ENCODE measurements around the gene SCAF1. TPM values are rescaled to one million over a fixed set of nuclear protein-coding genes. Genes with fewer than 3 reads are reported as not detected.

SCAF1 gene
- polyA plus RNA-seq, 3 donors: 0.39 to 7.5 (median 0.68) TPM

DNA sequence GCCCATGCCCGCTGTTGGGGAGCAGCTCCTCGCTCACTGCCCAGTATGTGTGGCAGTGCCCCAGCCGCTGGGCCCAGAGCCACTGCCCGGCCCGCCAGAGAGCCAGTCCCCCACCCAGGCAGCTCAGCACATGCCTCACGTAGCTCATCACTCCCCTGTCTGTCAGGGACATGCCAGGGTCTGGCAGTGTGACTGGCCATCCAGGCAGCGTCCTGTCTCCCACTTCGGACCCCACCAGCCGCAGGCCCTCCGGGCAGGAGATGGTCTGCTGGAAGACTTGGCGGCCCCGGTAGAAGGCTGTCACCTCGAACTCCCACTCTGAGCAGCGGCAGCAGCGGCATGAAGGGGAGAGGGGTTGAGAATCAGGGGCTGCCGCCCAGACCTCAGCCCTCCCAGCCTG, 20.0 kb downstream of the SCAF1 start:
- Histone ChIP-seq H3K9ac (ENCODE audit: insufficient read depth, low read length, poor library complexity, severe bottlenecking) (no peak overlapping the region), H3K79me2 (ENCODE audit: insufficient read depth, low read length) (peaks cover 40% of the 10 kb centered on the region), H3K4me1 (ENCODE audit: control insufficient read depth in 1 of 2, insufficient read depth in 2 of 2, low read length in 2 of 2) (peaks cover 17 to 31% of the 10 kb centered on the region in 2 donors), H3K27me3 (ENCODE audit: control insufficient read depth in 2 of 2, insufficient read depth in 2 of 2, low read length in 2 of 2) (no peaks in the 10 kb centered on the region), H3K27ac (ENCODE audit: low read depth in 1 of 2, low read length in 2 of 2) (no peak overlapping the region), H2AFZ (ENCODE audit: insufficient read depth, low read depth, low read length, poor library complexity, severe bottlenecking) (no peak overlapping the region), H3K4me3 (replicated peaks in 1 of 3; ENCODE audit: low read depth in 2 of 3, low read length in 3 of 3) (no peak overlapping the region), H4K20me1 (ENCODE audit: insufficient read depth, low read length) (peaks cover 58% of the 10 kb centered on the region), H3K9me3 (replicated peaks in 1 of 2; ENCODE audit: control insufficient read depth in 1 of 2, insufficient read depth in 1 of 2, low read length in 2 of 2) (no peaks in the 10 kb centered on the region), H3K36me3 (replicated peaks in 1 of 2; ENCODE audit: control insufficient read depth in 1 of 2, insufficient read depth in 2 of 2, low read length in 2 of 2) (peaks cover 52 to 63% of the 10 kb centered on the region in 2 donors), H3K4me2 (replicated peaks; ENCODE audit: extremely low read depth, low read length, poor library complexity, severe bottlenecking) (no peak overlapping the region)
- TF ChIP-seq CTCF (IDR thresholded peaks at IDR 0.05): no peak
- 98% methylated on average over 8 of the region's 16 CpGs for WGBS (ENCODE audit: insufficient coverage)
- intact Hi-C loops (cut with micrococcal nuclease): loop anchor here in 1 of 2 donors (10.0 kb wide), 1 partner anchor 363 kb away; the partner anchor contains the start of genes VRK3 and ZNF473
- H3K4me1 Mint-ChIP-seq: peaks cover 26% of the 10 kb centered on the region
- peaks cover 41 to 60% of the 10 kb centered on the region in 2 donors for H3K36me3 Mint-ChIP-seq
- H3K9me3 Mint-ChIP-seq: peaks cover 0 to 4% (median 0%) of the 10 kb centered on the region in 7 donors
- no peak overlapping the region for H3K4me3 Mint-ChIP-seq
- DNase-seq: no peak
- no peaks in the 10 kb centered on the region for H3K27me3 Mint-ChIP-seq (ENCODE audit: low read depth in 3 of 3)
- H3K27ac Mint-ChIP-seq: peak overlapping the region in 1 of 7 donors; percentile 76

DNA sequence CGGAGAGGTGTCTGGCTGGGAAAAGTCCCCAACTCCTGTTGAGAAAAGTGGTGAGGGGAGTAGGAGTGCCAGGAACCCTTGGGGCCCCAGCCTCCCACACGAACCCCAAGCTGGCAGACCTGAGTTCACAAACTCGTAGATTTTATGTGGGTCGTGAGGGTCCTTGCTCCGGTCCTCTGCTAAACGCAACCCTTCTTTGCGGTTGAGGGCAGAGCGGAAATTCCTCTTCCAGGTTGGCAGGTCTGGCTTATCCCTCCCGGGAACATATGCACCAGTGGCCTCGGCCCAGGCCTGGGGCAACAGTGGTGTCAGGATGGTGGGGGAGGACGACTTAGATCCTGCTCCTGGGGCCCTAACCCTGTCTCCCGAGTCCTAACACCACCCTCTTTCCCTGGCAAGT, 21.2 kb downstream of the SCAF1 start:
- Histone ChIP-seq H4K20me1 (ENCODE audit: insufficient read depth, low read length) (peaks cover 56% of the 10 kb centered on the region), H3K27ac (ENCODE audit: low read depth in 1 of 2, low read length in 2 of 2) (peak overlapping the region in 1 of 2 donors; percentile 20), H3K4me3 (replicated peaks in 1 of 3; ENCODE audit: low read depth in 2 of 3, low read length in 3 of 3) (peak overlapping the region in 1 of 3 experiments; percentile 94), H3K9me3 (replicated peaks in 1 of 2; ENCODE audit: control insufficient read depth in 1 of 2, insufficient read depth in 1 of 2, low read length in 2 of 2) (no peaks in the 10 kb centered on the region), H3K9ac (ENCODE audit: insufficient read depth, low read length, poor library complexity, severe bottlenecking) (no peak overlapping the region), H3K27me3 (ENCODE audit: control insufficient read depth in 2 of 2, insufficient read depth in 2 of 2, low read length in 2 of 2) (no peaks in the 10 kb centered on the region), H3K79me2 (ENCODE audit: insufficient read depth, low read length) (peaks cover 45% of the 10 kb centered on the region), H3K4me2 (replicated peaks; ENCODE audit: extremely low read depth, low read length, poor library complexity, severe bottlenecking) (no peak overlapping the region), H2AFZ (ENCODE audit: insufficient read depth, low read depth, low read length, poor library complexity, severe bottlenecking) (no peak overlapping the region), H3K4me1 (ENCODE audit: control insufficient read depth in 1 of 2, insufficient read depth in 2 of 2, low read length in 2 of 2) (peaks cover 17 to 35% of the 10 kb centered on the region in 2 donors), H3K36me3 (replicated peaks in 1 of 2; ENCODE audit: control insufficient read depth in 1 of 2, insufficient read depth in 2 of 2, low read length in 2 of 2) (peaks cover 41 to 51% of the 10 kb centered on the region in 2 donors)
- Mint-ChIP-seq H3K36me3 (peaks cover 31 to 48% of the 10 kb centered on the region in 2 donors), H3K4me1 (peaks cover 32% of the 10 kb centered on the region), H3K4me3 (no peak overlapping the region), H3K27me3 (ENCODE audit: low read depth in 3 of 3) (no peaks in the 10 kb centered on the region), H3K27ac (peak overlapping the region in 5 of 7 donors; percentile 41 to 99 (median 84)), H3K9me3 (peaks cover 0 to 4% (median 0%) of the 10 kb centered on the region in 7 donors)
- WGBS (ENCODE audit: insufficient coverage): 94% methylated on average over 9 of the region's 12 CpGs
- intact Hi-C loops (cut with micrococcal nuclease): loop anchor here in 1 of 2 donors (10.0 kb wide), 1 partner anchor 362 kb away; the partner anchor contains the start of genes VRK3 and ZNF473
- no peak for DNase-seq
- TF ChIP-seq CTCF (IDR thresholded peaks at IDR 0.05): no peak

All from CD14-positive monocyte (primary cell).